Cardiac fibroblast (primary cell): ENCODE measurements around the gene TPMT.
"Not testable (repeated sequence)": the region's sequence is repeated elsewhere in the genome, so short reads cannot be mapped to it uniquely, and the experiment has no call there.

Source experiments
- DNase-seq, 2 donors: peaks; one replicate each; pipeline versions ENCODE4 v3.0.0 to v3.0.0-alpha.2; 2010; ENCODE audit warnings: low read depth in 2 of 2
- H3K4me3 ChIP-seq, 2 donors: replicated peaks in 1 of 2; 1 replicate in 1 of 2; 2 replicates in 1 of 2; pipeline ENCODE4 v1.5.1; 2011; ENCODE audit warnings: low read depth in 2 of 2, low read length in 2 of 2, mild to moderate bottlenecking in 2 of 2, moderate library complexity in 1 of 2
- CTCF ChIP-seq: IDR thresholded peaks from one replicate; pipeline ENCODE4 v1.5.1; 2011; ENCODE audit warnings: low read depth, mild to moderate bottlenecking, low read length, inconsistent platforms

Gene TPMT

GRCh38 chr6:18177286-18177965, 22.5 kb upstream of the TPMT start:
- DNase-seq: no peak
- no peak overlapping the region for H3K4me3 ChIP-seq
- no peak for TF ChIP-seq CTCF

- H3K4me3 ChIP-seq, DNase-seq: not testable (repeated sequence)
These were observed 21.3 kb upstream of the TPMT start for GRCh38 chr6:18176198-18176597.

GRCh38 chr6:18171871-18172270, 17.0 kb upstream of the TPMT start:
- no peak for DNase-seq
- H3K4me3 ChIP-seq: no peak overlapping the region
- TF ChIP-seq CTCF: no peak

GRCh38 chr6:18168264-18168663, 13.4 kb upstream of the TPMT start:
- no peak for TF ChIP-seq CTCF
- DNase-seq: no peak
- no peak overlapping the region for H3K4me3 ChIP-seq

- no peak for TF ChIP-seq CTCF
- no peak overlapping the region for H3K4me3 ChIP-seq
- peak in 1 of 2 donors; percentile 79 for DNase-seq
These were observed 11.6 kb upstream of the TPMT start for GRCh38 chr6:18166312-18167036.

GRCh38 chr6:18165751-18166150, 10.9 kb upstream of the TPMT start:
- no peak overlapping the region for H3K4me3 ChIP-seq
- peak in 1 of 2 donors; percentile 62 for DNase-seq
- no peak for TF ChIP-seq CTCF

- H3K4me3 ChIP-seq: no peak overlapping the region
- DNase-seq: no peak
- TF ChIP-seq CTCF: no peak
These were observed 7.5 kb upstream of the TPMT start for GRCh38 chr6:18162401-18162800.
